EH (cell line): ENCODE data around the gene CHPF2.
A peak's percentile ranks its signal among the peaks of the same experiment; 100 is the strongest.

Source experiments
- DNase-seq: peaks from one replicate; pipeline ENCODE4 v3.0.0-alpha.2; 2015; ENCODE audit warnings: low read depth

CHPF2 gene

GRCh38 chr7:151265351-151265931 is 33.2 kb downstream of the CHPF2 start:
- no peak for DNase-seq

GRCh38 chr7:151269511-151269910 is 37.2 kb downstream of the CHPF2 start:
- no peak for DNase-seq

GRCh38 chr7:151271699-151272355 is 39.5 kb downstream of the CHPF2 start:
- peak; percentile 62 for DNase-seq

- DNase-seq: peak; percentile 8
Measured at GRCh38 chr7:151272405-151272804, 40.1 kb downstream of the CHPF2 start.

GRCh38 chr7:151272877-151273276 is 40.6 kb downstream of the CHPF2 start:
- no peak for DNase-seq

GRCh38 chr7:151273651-151274390 is 41.5 kb downstream of the CHPF2 start:
- no peak for DNase-seq

GRCh38 chr7:151274396-151274795 is 42.1 kb downstream of the CHPF2 start:
- no peak for DNase-seq

GRCh38 chr7:151274936-151275812 is 42.9 kb downstream of the CHPF2 start:
- DNase-seq: no peak

- DNase-seq: no peak
Measured at GRCh38 chr7:151275813-151276577, 43.7 kb downstream of the CHPF2 start.

GRCh38 chr7:151276666-151277590 is 44.6 kb downstream of the CHPF2 start:
- peak; percentile 61 for DNase-seq

GRCh38 chr7:151277631-151278030 is 45.3 kb downstream of the CHPF2 start:
- no peak for DNase-seq

- DNase-seq: no peak
Measured at GRCh38 chr7:151278949-151279348, 46.7 kb downstream of the CHPF2 start.

- no peak for DNase-seq
Measured at GRCh38 chr7:151279868-151280267, 47.6 kb downstream of the CHPF2 start.

- no peak for DNase-seq
Measured at GRCh38 chr7:151280388-151281019, 48.2 kb downstream of the CHPF2 start.

GRCh38 chr7:151281686-151282085 is 49.4 kb downstream of the CHPF2 start:
- DNase-seq: no peak

GRCh38 chr7:151282111-151282510 is 49.8 kb downstream of the CHPF2 start:
- no peak for DNase-seq

GRCh38 chr7:151283302-151283701 is 51.0 kb downstream of the CHPF2 start:
- DNase-seq: no peak

GRCh38 chr7:151286148-151286547 is 53.9 kb downstream of the CHPF2 start:
- peak; percentile 73 for DNase-seq
